TTC549 (cell line): ENCODE data around the gene P4HA2.
"Not testable (repeated sequence)": the region's sequence is repeated elsewhere in the genome, so short reads cannot be mapped to it uniquely, and the experiment has no call there.

Experiments used
- FAIRE-seq: peaks from 2 replicates; lab custom pipeline; 2012; peaks lifted over from hg19 to GRCh38; lab: Jason Lieb, UNC

The P4HA2 gene

GRCh38 chr5:132199116-132199680 lies 28.5 kb downstream of the P4HA2 start:
- no peak for FAIRE-seq

- FAIRE-seq = no peak
These were observed 29.1 kb downstream of the P4HA2 start for GRCh38 chr5:132198571-132198970.

- no peak for FAIRE-seq
These were observed 31.9 kb downstream of the P4HA2 start for GRCh38 chr5:132195727-132196126.

- no peak for FAIRE-seq
These were observed 34.4 kb downstream of the P4HA2 start for GRCh38 chr5:132193165-132193694.

- peak; percentile 91 for FAIRE-seq
These were observed 37.4 kb downstream of the P4HA2 start for GRCh38 chr5:132190161-132190817.

- no peak for FAIRE-seq
These were observed 43.1 kb downstream of the P4HA2 start for GRCh38 chr5:132184588-132184987.

GRCh38 chr5:132183723-132184122 lies 43.9 kb downstream of the P4HA2 start:
- no peak for FAIRE-seq

- FAIRE-seq = no peak
These were observed 45.2 kb downstream of the P4HA2 start for GRCh38 chr5:132182359-132183040.

GRCh38 chr5:132181011-132181629 lies 46.5 kb downstream of the P4HA2 start:
- FAIRE-seq = no peak

GRCh38 chr5:132180134-132180745 lies 47.4 kb downstream of the P4HA2 start:
- FAIRE-seq = peak; percentile 60

GRCh38 chr5:132179405-132179804 lies 48.2 kb downstream of the P4HA2 start:
- FAIRE-seq = no peak

- no peak for FAIRE-seq
These were observed 49.9 kb downstream of the P4HA2 start for GRCh38 chr5:132177691-132178149.

- no peak for FAIRE-seq
These were observed 50.7 kb downstream of the P4HA2 start for GRCh38 chr5:132176987-132177386.

- FAIRE-seq = no peak
These were observed 51.1 kb downstream of the P4HA2 start for GRCh38 chr5:132176521-132176945.

GRCh38 chr5:132162945-132163344 lies 64.7 kb downstream of the P4HA2 start:
- FAIRE-seq = no peak

- not testable (repeated sequence) for FAIRE-seq
These were observed 65.9 kb downstream of the P4HA2 start for GRCh38 chr5:132161574-132162326.

- FAIRE-seq = no peak
These were observed 71.2 kb downstream of the P4HA2 start for GRCh38 chr5:132156413-132156812.

GRCh38 chr5:132150565-132150964 lies 77.1 kb downstream of the P4HA2 start:
- FAIRE-seq = no peak

GRCh38 chr5:132147663-132148062 lies 80.0 kb downstream of the P4HA2 start:
- FAIRE-seq = no peak

- not testable (repeated sequence) for FAIRE-seq
These were observed 82.3 kb downstream of the P4HA2 start for GRCh38 chr5:132145326-132145725.

- no peak for FAIRE-seq
These were observed 84.5 kb downstream of the P4HA2 start for GRCh38 chr5:132143148-132143547.

GRCh38 chr5:132142459-132142858 lies 85.2 kb downstream of the P4HA2 start:
- no peak for FAIRE-seq
